ENCODE results near the gene LOXHD1.
A peak's percentile ranks its signal among the peaks of the same experiment; 100 is the strongest.

The LOXHD1 gene

DNA sequence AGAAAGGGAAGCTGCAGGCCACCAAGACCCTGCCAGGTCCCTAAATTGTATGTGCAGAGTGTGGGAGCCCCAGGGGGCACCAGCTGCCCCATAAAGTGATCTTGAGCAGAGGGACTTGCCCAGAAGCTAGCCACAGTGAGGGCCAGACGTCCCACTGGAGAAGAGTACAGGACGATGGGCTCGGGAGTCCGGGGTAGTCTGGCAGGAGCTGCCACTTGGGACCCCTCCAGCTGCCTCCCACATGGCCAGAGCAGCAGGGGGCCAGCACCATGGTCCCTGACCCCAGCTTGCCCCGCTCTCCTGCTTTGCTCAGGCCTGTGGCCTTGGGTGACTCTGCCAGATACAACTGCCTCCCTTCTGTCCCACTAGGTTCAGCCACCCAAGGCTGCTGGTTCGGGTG is 11.7 kb upstream of the LOXHD1 start:
- DNase-seq, result no peak

DNA sequence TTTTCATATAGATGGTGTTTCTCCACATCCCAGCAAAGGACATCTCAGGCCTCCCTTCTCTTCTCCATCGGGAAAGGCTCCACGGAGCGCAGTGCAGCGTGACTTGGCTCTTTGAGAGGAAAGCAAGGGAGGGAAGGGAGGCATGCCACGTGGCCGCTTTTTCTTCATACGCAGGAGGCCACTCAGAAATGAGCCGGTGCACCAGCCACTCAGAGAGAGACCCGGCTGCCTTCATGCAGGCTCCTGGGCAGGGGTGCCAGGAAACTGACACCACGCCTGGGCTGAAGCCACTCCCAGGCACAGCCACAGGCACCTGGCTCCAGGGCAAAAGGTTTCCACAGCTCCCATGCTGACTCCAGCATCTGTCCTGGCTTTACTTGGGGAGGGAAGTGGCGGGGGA is 11.1 kb upstream of the LOXHD1 start:
- no peak for DNase-seq

DNA sequence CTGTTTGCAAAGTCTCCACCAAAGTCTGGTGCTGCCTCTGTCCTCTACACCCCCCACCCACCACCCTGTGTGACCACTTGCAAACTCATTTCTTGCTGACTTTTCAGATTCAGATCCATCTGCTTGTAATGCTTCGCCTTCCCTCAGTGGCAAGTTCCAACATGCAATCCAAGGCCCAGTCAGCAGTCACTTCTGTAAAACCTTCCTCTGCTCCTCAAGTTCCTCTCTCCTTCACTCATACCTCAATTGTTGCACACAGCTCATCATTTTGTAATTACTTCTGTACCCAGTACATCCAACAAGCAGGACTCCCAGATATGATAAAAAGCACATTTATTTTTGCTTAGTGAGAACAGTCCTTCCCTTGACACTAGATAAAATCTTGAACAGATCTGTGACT is 6.5 kb upstream of the LOXHD1 start:
- no peak for DNase-seq

DNA sequence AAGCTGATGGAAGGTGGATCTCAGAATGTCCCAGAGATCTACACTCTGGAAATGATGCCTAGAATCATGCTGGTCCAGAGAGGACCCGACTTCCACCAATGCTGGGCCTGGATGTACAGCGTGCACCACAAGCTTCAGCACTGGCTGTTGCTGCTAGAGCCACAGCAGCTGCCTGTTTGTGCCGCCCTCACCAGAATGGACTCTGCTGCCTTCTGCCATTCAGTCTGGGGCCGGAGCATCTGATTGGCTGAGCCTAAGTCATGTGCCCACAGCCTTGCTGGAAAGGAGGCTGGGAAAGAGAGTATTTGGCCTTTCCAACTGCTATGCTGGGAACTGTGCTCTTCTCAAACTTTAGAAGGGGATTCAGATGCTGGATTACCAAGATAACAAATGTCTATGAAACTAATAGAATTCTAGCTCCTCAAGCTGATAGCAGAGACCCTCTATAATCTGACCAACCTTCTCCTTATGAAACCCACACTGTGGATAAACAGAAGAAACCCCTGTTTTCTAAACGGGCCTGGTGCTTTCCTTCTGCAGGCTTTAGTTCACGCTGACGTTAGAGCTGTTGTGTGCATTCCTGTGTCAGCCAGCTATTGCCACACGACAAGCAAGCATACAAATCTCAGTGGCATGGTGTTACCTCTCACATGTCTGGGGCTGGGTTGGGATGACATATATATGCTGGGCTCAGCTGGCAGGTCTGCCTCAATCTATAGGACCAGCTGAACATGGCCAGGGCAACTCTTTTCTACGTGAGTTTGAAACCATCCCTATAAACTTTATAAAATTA is 4.1 kb upstream of the LOXHD1 start:
- no peak for DNase-seq

DNA sequence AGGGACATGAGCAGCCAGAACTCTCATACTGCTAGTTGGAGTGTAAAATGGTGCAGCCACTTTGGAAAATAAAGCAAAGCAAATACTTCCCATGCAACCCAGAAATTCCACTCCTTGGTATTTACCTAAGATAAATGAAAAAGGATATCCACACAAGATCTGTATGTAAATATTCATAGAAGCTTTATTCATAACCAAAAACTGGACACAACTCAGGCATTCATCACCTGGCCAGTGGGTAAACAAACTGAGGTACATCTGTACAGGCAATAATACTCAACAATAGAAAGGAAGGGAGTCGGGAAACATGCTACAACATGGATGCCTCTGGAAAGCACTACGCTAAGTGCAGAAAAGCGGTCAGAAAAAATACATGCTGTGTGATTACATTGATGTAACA is 2.5 kb upstream of the LOXHD1 start:
- DNase-seq, result no peak

DNA sequence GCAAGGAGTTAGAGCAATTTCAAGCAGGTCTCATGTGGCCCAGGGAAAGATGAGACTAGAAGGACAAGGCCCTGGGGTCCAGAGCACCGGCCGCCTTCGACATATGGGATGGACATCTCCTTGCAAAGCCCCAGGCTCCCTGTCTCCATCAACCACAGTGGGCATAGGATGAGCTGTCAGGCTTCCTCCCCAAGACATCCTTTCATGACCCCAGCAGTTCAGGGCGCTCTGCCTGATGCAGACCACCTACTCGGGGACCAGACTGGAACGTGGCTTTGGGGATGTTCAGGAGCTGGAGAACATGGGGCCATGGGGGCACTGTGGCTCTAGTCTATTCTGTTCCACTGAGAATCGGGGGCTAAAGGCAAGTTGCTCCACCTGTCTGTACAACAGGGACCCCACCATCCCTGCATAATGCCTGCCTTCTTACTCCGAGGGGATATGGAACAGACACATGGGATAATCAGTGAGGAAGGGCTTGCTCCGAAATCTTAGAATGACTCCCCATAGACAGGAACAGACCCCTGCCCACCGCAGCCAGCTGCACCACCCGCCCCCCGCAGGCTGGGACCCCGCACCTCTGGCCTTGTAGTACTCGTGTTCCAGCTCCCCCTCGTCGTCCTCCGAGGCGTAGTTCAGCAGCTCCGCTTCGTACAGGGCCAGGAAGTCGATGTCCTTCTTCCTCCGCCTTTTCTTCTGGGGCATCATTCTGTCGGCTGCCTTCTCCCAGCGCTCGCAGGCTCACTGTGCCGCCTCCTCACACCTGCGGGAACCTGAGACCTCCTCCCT is 500 bp downstream of the LOXHD1 start:
- DNase-seq, result no peak

DNA sequence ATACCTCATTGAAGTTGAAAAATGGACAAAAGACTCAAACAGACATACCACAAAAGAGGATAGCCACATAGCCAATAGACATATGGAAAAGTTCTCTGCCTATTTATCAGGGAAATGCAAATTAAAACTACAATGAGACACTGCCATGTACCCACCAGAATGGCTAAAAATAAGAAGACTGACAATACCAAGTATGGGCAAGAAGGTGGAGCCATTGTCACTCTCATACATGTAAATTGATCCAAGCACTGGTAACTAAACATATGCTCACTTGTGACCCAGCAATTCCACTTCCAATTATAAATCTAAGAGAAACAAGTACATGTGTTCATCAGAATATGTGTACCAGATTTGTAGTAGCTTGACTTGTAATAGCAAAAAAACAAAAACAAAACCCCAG is 4.6 kb downstream of the LOXHD1 start:
- DNase-seq, result peak; percentile 10

DNA sequence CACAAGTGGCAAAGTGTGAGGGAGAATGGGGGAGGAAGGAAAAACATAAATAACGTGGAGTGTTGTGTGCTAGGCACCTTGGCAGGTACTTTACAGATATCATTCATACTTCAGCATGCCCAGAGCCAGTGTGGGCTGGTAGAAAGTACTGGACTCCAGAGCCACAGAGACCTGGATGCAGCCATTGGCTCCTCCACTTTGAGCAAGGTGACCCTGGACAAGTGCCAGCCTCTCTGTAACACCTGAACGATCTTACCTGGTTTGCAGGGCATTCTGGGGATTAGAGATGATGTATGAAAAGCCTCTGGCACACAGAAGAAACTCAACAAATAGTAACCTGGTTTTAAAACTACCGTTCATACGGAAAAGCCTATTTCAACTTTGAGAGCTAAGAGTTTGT is 6.3 kb downstream of the LOXHD1 start:
- no peak for DNase-seq

DNA sequence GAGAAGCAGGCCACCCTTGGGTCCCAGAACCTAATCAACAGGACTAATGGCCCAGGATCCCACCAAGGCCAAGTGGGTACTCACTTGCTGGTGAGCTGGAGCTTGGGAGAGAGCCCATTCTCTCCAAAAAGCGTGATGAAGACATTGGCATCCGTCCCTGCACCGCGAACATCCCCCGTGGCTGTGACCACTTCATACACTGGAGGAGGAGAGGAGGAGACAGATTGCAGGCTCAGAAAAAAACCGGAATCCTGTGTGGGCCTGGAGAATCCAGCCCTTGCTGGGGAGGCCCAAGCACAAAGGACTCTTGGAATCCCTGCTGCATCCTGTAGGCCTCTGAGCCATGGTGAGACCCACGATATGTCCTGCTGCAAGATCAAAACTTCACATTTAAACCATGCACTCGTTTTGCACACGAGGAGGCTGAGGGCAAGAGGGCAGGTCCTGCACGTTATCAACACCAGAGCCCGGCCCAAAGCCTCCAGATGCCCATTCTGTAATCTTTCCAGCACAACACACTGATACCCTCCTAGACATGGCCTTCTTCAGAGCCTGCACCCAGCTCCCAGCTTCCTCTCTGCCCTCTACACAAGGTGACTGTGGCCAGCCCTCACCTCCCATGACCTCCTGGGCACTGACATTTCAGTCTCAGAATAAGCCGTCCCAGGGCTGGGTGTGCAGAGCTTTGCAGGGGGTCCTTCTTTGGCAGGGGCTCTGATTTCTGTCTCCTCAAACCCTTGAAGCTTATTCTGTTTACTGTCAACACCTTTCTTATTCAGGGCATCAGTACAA is 7.8 kb downstream of the LOXHD1 start:
- no peak for DNase-seq

DNA sequence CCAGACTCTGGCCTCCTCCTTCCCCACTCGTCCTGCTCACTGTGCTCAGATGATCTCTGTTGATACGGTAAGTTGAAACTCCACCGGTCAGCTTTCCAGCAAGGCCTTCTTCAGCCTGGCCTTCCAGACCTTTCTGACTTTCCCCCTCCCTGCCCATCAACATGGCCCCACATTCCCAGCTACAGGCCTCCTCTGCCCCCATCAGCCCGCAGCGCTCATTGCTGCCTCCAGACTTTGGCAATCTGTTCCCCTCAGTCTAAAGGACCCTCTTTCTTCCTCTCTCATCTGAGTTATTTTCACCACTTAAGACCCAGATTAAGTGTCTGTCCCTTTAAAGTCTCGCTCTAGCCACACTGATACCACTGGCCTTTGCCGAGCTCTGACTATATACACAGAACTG is 10.6 kb downstream of the LOXHD1 start:
- DNase-seq, result no peak

DNA sequence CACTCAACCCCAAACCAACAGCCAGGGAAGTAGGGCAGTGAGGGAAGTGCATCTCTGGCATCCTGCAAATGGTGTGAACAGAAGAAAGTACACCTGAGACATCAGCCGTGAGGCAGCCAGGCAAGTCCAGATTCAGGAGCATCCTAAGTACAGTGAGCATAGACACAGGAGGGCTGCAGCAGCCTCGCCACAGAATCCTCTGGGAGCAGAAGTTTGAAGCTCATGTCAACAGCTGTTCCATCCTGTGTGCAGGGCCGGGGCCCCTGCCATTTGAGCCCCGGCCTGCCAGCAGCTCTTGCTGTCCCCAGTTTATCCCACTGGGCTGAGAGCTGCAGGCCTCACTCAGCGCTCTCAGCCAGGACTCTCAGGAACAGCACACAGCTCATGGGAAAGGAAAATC is 14.5 kb downstream of the LOXHD1 start:
- no peak for DNase-seq

DNA sequence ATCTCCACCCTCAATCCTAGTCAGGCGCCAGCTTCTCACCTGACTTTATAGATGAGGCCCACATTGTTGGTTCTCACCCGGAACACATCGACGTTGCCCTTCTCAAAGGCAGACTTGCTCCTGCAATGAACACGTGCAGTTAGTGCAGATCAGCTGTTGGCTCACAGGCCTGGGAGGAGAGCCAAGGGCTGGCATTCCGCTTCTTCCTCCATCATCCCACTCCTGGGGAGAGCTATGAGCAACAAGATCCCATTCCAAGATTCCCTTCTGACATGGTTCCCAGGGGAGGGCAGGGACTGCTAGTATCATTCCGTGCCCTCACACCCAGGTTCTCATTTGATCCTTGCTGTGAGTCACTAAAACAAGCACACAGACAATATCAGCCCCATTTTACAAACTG is 15.1 kb downstream of the LOXHD1 start:
- DNase-seq, result no peak

DNA sequence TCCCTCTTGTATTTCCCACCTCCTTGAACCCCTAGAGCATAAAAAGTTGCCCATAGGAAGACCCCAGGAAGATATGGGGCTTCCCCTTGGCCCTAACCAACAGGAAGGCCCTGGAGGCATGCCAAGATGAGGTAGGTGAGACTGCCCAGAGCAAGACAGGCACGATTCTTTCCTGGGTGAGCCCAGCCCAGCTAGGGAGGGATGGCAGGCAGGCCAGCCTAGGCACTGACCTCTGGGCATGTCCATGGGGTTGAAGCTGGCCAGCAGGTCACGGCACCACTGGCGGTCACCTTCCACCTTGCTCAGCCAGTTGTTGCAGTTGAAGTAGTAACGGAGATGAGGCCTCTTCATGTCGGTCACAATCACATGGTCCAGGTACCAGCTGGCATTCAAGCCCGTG is 17.6 kb downstream of the LOXHD1 start:
- no peak for DNase-seq

DNA sequence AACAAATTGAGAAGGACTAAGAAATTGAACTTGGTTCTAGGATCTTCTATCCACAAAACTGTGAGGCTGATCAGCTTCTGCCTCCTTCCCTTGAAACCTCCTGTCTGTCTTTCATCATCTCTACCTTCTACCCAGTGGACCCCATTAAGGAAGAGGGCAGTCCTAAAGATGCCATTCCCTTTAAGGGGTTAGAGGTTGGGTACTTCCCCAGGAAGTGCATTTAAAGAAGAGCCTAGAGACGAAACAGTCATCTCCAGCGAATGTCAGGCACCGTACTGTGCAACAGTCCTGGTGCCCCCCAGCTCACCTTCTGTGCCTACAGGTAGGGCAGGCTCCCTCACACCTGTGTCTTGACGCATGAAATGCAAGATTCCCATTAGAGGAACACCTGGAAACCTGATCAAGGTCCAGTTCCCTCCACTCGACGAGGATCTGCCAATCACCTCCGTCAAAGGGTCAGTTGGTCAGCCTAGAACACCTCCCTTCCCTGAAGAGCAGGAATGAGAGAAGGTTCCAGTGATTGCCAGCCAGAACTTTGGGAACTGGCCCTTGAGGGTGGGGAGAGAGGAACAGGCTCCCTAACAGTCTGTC is 20.9 kb downstream of the LOXHD1 start:
- no peak for DNase-seq

DNA sequence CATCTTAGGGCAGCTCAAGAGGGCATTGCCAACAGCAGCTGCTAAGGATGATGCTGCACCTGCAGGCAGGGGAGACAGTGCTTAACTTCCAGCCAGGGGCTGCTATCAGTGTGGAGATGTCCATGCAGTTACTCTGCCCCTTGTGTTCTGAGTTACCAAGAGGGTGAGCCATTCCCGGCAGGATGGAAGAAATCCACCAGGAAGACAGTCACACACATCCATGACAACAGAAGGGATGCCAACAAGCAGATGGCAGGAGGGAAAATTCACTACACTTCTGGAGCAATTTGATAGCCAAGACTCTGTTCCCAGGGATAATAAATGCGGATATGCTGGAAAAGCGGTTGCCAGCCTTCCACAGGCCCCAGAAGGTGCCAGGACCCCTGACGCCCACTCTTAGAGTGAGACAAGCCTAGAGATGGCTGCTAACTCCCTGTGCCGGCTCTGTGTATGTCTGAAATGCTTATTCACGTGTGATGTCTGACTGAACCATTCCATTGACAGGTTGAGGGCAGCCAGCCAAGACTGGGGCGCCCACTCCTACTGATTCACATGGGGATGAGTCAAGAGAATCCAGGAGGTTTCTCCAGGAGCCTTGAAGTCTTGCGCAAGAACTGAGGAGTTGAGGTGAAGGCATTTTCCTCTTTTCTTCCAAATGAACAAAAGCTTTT is 24.5 kb downstream of the LOXHD1 start:
- peak; percentile 61 for DNase-seq

DNA sequence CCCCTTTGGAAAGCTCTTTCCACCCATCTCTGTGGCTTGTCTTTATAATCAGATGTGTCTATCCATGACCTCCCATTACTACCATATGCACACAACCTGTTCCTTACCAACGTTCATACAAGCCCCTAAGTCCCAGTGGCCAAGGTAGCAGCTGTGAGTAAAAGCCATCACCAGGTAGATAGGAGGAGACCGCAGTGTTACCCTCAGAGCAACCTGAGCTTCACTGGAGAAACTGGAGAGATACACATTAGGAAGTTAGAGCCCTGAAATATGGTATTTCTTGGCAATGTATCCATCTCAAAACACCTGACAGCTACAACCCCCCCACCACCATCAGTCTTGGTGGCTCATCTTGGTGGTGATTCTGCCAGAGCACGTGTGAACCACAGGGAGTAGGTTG is 26.0 kb downstream of the LOXHD1 start:
- no peak for DNase-seq

DNA sequence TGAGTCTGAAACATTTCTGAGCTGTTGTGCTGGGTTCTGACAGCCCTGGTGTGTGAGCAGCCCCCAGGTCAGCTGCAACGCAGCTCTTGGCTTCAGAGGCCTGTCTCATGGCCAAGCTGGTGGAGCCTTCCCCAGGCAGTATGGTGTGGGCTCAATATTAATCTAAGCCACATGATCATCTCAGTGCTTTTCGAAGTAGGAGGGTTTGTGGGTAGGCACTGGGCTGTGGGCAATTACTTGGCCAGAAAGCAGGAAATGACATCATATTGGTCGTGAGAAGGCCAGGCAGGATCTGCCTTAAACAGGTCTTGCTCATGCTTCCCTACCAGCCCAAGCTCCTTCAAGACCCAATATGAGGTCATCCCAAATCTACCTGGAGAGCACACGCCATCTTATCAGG is 26.9 kb downstream of the LOXHD1 start:
- DNase-seq, result no peak

DNA sequence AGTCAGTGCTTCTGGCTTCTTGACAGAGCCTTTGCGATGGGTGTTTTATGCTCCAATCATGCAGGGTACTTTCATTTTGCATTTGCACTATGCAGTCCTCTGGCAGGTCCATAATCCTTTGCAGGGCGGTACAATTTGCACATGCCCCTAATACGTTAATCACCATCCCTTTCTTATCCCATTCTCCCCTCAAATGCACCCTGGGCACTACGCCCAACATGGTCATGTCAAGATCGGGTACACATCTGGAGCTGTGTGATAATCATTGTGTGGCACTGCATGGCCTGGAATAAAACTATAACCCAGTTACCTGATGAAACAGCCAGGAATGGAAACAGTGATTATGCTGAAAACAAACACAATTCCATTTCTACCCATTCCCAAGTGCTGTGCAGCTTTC is 27.7 kb downstream of the LOXHD1 start:
- no peak for DNase-seq

DNA sequence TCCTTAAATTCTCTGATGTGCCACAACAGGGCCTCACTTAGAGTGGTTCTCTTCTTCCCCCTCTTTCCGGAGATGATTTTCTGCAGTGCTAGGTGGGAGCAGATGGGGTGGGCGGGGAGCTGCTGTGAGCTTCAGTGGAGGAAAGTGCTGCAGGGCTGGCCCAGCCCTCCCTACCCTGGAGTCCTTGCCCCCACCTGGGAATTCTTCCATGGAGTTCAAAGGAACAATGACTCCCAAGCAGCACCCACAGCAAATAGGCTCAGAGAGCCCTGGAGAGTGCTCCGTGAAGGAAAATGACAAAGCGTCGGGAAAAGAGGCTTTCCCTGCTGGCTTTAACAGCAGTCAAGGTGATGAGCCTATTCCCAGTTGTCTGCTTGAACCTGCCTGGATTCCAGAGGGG is 28.8 kb downstream of the LOXHD1 start:
- DNase-seq, result peak; percentile 25

DNA sequence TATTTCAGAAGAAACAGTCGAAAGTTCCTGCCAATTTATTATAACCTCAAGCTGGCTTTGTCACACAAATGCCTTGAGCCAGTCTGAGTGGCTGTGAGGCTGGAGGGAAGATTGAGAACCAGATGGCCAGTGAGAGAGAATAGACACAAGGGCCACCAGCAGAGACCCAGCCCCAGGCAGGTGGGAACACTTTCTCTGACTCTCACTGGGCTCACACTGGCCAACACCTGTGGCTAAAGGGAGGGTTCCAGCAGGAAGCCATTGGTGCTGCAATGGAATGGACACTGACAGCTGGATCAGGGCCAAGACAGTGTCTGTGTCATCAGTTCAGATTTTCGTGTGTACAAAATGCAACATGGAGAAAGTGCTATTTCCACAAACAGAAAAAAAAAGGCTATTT is 29.9 kb downstream of the LOXHD1 start:
- DNase-seq, result no peak

DNA sequence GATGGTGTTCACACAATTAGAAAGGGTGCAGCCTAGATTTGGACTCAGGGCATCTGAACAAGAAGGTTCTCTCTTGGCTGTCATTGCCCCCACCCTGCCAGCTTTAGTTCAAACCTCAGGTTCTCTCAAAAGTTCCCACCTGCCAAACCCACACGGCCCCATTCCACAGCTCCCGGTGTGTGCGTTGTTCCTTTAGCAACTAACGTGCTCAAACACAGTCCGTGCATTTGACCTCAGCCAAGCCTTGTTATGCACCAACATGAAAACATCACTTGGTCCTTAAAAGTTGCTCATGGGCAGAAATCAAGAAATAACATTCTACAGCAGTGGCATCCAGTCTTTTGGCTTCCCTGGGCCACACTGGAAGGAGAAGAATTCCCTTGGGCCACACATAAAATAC is 32.0 kb downstream of the LOXHD1 start:
- DNase-seq, result no peak

DNA sequence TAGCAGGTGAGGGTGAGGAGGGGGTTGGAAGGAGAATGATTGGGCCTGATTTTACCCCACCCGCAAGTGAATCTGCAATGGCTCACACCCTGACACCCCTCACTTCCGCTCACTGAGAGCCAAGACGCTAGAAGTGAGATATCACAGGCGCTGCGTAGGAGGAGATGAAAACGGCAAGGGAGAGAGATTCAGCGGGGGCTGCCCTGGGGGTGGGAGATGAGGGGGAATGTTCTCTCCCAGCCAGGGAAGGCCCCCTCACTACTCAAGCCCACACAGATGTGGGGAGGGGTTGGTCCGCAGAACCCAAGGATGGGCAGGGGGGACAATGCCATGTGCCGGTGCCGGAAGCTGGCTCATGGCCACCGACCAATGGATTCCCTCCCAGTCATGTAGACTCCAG is 32.9 kb downstream of the LOXHD1 start:
- no peak for DNase-seq

DNA sequence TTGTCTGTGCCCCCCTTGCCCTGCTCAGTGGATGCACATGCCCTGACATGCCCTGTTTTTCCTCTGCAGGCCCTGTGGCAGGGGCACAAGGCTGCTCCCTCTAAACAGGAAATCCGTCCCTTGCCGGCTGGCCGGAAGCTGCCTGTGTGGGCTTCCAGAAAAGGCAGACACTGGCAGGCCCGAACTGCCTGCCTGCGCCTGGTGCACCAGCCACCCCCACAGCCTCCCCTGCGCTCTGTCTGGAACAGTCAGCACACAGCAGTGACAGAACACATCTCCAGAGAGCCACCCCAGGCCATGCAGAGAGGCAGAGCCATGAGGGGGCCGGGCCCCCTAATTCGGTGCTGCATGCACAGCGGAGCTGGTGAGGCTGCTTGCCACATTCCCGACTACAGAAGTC is 33.5 kb downstream of the LOXHD1 start:
- DNase-seq, result no peak

Data from NCI-H1694 treated with DMSO at 0.1 percent for 48 hours (cell line).